HCT116 (cell line): ENCODE results near the gene QRICH1.

Experiments used
- EZH2 ChIP-seq: fragments of 200-600 bp; sonication (generic); IDR thresholded peaks from 2 replicates; pipeline ENCODE4 v1.6.1; 2017; ENCODE audit warnings: antibody characterized with exemption, mixed run types
- JUND ChIP-seq: IDR thresholded peaks from 2 replicates; pipeline ENCODE4 v1.6.1; 2012
- MAX ChIP-seq: IDR thresholded peaks from 2 replicates; pipeline ENCODE4 v1.6.1; 2012
- POLR2A ChIP-seq: IDR thresholded peaks from 2 replicates; pipeline ENCODE4 v1.7.0; 2011; ENCODE audit warnings: borderline replicate concordance; ENCODE audit not compliant: insufficient read depth, insufficient read length; ENCODE audit errors: extremely low read depth
- POLR2AphosphoS5 ChIP-seq: IDR thresholded peaks from 2 replicates; pipeline ENCODE4 v1.6.1; 2011; ENCODE audit warnings: mild to moderate bottlenecking, low read depth, low read length, moderate library complexity
- RAD21 ChIP-seq: IDR thresholded peaks from 2 replicates; pipeline ENCODE4 v1.6.1; 2012; ENCODE audit warnings: low read depth, mild to moderate bottlenecking
- SRF ChIP-seq: IDR thresholded peaks from 2 replicates; pipeline ENCODE4 v1.6.1; 2012; ENCODE audit warnings: low read depth
- YY1 ChIP-seq: IDR thresholded peaks from 2 replicates; pipeline ENCODE4 v1.6.1; 2011; ENCODE audit warnings: low read length, low read depth, moderate library complexity, mild to moderate bottlenecking; ENCODE audit not compliant: insufficient replicate concordance; ENCODE audit errors: extremely low read depth
- TF ChIP-seq, protein P1 (sequence below), 3 experiments: fragments of 200-600 bp in 1 of 3; sonication (generic) in 1 of 3; IDR thresholded peaks in 2 of 3; conservative IDR thresholded peaks in 1 of 3; 2 replicates each; pipeline ENCODE4 v1.5.1; 2012 to 2017; ENCODE audit warnings: low read depth in 2 of 3, low read length in 2 of 3, antibody characterized with exemption in 1 of 3, borderline replicate concordance in 1 of 3, control low read depth in 1 of 3, mild to moderate bottlenecking in 1 of 3, mixed read lengths in 1 of 3, mixed run types in 1 of 3, moderate library complexity in 1 of 3; ENCODE audit not compliant: insufficient read depth in 1 of 3
- TF ChIP-seq, protein P2 (sequence below): IDR thresholded peaks from 2 replicates; pipeline ENCODE4 v1.6.1; 2012; ENCODE audit warnings: low read depth
- TF ChIP-seq, protein P3 (sequence below): IDR thresholded peaks from 2 replicates; pipeline ENCODE4 v1.6.1; 2011; ENCODE audit warnings: mild to moderate bottlenecking, low read length, moderate library complexity; ENCODE audit not compliant: insufficient replicate concordance; ENCODE audit errors: extremely low read depth

DNA sequence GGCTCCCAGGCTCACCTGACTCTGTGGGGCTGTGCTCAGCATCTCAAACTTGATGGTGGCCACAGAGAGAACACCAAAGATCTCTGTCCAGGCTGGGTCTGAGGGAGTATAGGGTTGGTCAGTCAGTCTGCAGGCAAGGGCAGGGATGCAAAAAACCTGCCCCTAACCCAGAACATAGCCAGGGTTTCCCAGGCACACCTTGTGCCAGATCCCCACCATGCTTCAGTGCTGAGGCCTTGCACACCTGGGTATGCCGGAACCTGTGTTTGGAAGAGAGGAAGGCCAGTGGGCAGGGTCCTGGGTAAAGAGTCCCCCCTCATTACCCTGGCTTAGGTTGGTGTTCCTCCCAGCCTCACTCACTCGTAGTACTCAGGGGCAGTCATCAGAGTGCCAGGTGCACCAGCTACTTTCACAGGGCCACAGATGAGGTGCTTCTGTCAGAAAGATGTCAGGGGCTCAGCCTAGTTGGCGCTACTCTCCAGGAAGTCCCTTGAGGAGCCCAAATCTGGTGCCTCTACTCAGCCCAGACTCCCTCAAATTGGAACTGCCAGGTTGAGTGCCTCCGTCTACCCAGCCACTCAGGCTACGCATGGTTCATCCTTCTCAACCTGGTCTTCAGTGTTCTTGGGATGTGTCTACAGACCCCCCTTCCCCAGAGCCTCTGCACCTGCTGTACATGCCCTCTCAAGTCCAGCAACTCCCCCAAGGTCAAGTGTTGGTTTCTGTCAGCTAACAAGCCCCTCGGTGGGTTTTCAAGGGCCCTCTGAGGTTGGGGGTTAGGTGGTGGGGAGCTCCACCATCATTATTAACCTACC, 77.2 kb downstream of the QRICH1 start:
- TF ChIP-seq, protein P1, sequence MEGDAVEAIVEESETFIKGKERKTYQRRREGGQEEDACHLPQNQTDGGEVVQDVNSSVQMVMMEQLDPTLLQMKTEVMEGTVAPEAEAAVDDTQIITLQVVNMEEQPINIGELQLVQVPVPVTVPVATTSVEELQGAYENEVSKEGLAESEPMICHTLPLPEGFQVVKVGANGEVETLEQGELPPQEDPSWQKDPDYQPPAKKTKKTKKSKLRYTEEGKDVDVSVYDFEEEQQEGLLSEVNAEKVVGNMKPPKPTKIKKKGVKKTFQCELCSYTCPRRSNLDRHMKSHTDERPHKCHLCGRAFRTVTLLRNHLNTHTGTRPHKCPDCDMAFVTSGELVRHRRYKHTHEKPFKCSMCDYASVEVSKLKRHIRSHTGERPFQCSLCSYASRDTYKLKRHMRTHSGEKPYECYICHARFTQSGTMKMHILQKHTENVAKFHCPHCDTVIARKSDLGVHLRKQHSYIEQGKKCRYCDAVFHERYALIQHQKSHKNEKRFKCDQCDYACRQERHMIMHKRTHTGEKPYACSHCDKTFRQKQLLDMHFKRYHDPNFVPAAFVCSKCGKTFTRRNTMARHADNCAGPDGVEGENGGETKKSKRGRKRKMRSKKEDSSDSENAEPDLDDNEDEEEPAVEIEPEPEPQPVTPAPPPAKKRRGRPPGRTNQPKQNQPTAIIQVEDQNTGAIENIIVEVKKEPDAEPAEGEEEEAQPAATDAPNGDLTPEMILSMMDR (IDR thresholded peaks at IDR 0.05 in 2 of 3, conservative IDR thresholded peaks at IDR 0.05 in 1 of 3; ENCODE audit: borderline replicate concordance in 1 of 3, insufficient read depth in 1 of 3, low read depth in 2 of 3, low read length in 2 of 3) = no peak
- TF ChIP-seq RAD21 = no peak
- TF ChIP-seq EZH2 = no peak
- TF ChIP-seq POLR2AphosphoS5 = peak; percentile 33; the same call in 1 of the 2 replicates
- TF ChIP-seq, protein P2, sequence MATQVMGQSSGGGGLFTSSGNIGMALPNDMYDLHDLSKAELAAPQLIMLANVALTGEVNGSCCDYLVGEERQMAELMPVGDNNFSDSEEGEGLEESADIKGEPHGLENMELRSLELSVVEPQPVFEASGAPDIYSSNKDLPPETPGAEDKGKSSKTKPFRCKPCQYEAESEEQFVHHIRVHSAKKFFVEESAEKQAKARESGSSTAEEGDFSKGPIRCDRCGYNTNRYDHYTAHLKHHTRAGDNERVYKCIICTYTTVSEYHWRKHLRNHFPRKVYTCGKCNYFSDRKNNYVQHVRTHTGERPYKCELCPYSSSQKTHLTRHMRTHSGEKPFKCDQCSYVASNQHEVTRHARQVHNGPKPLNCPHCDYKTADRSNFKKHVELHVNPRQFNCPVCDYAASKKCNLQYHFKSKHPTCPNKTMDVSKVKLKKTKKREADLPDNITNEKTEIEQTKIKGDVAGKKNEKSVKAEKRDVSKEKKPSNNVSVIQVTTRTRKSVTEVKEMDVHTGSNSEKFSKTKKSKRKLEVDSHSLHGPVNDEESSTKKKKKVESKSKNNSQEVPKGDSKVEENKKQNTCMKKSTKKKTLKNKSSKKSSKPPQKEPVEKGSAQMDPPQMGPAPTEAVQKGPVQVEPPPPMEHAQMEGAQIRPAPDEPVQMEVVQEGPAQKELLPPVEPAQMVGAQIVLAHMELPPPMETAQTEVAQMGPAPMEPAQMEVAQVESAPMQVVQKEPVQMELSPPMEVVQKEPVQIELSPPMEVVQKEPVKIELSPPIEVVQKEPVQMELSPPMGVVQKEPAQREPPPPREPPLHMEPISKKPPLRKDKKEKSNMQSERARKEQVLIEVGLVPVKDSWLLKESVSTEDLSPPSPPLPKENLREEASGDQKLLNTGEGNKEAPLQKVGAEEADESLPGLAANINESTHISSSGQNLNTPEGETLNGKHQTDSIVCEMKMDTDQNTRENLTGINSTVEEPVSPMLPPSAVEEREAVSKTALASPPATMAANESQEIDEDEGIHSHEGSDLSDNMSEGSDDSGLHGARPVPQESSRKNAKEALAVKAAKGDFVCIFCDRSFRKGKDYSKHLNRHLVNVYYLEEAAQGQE = no peak
- TF ChIP-seq SRF = no peak
- no peak for TF ChIP-seq POLR2A
- TF ChIP-seq, protein P3, sequence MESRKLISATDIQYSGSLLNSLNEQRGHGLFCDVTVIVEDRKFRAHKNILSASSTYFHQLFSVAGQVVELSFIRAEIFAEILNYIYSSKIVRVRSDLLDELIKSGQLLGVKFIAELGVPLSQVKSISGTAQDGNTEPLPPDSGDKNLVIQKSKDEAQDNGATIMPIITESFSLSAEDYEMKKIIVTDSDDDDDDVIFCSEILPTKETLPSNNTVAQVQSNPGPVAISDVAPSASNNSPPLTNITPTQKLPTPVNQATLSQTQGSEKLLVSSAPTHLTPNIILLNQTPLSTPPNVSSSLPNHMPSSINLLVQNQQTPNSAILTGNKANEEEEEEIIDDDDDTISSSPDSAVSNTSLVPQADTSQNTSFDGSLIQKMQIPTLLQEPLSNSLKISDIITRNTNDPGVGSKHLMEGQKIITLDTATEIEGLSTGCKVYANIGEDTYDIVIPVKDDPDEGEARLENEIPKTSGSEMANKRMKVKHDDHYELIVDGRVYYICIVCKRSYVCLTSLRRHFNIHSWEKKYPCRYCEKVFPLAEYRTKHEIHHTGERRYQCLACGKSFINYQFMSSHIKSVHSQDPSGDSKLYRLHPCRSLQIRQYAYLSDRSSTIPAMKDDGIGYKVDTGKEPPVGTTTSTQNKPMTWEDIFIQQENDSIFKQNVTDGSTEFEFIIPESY = no peak
- no peak for TF ChIP-seq YY1
- no peak for TF ChIP-seq MAX
- no peak for TF ChIP-seq JUND
